Measurements from ENCODE around the gene LIPH.
"Not testable (repeated sequence)": the region's sequence is repeated elsewhere in the genome, so short reads cannot be mapped to it uniquely, and the experiment has no call there.

Gene LIPH

GRCh38 chr3:185552358-185552877 lies at the start of gene LIPH:
LIPH (minus strand) TSS chr3:185552588; CDS start chr3:185552471, 117 bp downstream.
- peak; percentile 51 for DNase-seq

GRCh38 chr3:185595526-185595925 lies 43.1 kb upstream of the LIPH start:
- DNase-seq: no peak

DNA sequence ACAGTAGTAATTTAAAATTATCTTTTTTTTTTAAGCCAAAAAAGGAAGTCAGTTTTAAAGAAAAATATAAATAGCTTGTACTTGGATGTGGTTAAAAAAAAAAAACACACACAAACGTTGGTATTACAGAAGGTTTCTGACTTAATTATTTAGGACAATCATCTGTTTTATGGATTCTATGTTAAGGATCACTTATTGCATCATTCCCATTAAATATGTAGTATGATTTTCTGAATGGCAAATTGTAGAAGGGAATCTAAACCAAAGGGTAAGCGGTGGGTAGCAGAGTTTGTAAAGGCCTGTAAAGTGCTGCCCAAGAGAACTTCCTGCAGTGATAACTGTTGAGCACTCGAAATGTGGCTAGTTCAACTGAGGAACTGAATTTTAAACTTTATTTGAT lies 41.7 kb upstream of the LIPH start:
- no peak for DNase-seq

DNA sequence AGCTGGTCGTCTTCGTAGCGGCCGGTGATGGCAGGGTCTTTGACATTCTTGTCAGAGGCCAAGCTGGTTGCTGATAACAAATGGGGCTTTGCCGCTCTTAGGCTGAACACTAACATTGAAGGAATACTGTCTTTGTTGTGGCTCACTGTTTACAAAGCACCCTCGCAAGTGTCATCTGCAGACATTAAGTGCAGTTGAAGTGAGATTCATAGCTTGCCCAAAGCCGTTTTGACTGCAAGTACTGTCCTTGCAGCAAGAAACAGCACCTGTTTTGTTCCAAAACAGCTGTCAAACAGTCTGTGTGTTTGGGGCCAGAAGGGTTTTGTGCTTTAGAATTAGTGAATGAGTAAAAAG lies 34.3 kb upstream of the LIPH start:
- DNase-seq: peak; percentile 7

DNA sequence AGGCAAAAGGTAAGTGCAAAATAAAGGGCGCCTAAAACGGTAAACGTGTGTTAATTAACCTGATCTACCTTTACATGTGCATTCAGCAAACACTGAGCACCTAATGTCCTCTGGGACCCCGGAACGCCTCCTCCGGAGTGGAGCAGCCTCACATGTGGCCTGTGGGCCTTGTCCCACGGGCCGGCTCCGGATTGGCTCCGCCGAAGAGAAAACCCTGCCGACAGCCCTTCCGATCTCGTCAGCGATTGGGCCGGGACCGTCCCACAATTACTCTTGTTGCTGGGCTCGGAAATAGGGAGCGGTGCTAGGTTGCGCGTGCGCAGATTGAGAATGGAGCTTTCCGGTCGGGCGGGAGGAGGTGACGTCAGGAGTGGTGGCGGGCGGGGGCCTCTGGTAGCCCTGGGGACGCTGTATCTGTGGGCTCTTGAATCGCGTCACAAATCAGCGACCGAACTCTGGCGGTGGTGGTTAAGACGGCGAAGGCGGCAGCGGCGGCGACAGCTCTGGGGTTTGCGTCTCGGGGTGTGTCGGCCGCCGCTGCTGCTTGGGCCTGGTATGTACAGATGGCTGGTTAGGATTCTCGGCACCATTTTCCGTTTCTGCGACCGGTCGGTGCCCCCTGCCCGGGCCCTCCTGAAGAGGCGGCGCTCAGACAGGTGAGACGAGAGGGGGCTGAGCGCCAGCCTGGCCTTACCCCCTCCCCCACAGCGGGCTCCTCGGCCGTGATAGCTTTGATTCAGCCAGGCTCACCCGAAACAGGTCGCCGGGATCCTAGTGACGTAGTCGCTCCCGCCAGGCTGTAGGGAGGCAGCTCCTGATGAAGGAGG lies 33.7 kb upstream of the LIPH start, which contains the start of gene SENP2:
TSS of gene SENP2 (plus strand) at position 437 of the 827 bp plus-strand sequence. CDS start at position 556, 119 bp downstream.
- DNase-seq: peak; percentile 99

DNA sequence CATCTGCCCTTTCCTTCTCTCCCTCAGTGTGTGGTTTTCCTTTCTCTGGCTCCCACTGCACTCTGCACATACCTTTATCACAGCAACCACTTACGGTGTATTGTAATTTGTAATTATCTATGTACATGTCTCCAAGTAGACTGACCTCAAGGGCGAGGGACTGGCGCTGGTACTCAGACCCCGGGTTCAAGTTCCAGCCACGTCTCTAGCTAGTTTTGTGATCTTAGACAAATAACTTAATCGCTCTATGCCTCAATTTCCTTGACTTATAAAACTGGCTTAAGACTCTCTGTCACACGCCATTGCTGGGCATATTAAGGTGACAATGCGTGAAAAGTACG lies 33.1 kb upstream of the LIPH start:
- DNase-seq: no peak

GRCh38 chr3:185584686-185585085 lies 32.3 kb upstream of the LIPH start:
- DNase-seq: no peak

GRCh38 chr3:185583925-185584324 lies 31.5 kb upstream of the LIPH start:
- no peak for DNase-seq

DNA sequence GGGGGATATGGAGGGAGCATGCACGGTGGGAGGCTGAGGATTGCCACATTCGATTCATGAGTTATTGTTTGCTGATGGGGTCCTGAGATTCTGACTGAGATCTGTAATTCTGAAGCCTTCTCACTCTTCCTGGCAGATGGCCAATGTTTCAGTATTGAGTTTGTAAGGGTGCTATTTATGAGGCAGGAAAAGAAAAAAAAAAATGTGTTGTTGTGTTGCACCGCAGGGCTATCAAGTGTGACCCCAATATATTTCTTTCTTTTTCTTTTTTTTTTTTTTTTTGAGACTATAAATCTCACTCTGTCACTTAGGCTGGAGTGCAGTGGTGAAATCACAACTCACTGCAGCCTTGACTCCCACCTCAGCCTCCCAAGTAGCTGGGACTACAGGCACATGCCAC lies 30.5 kb upstream of the LIPH start:
- no peak for DNase-seq

DNA sequence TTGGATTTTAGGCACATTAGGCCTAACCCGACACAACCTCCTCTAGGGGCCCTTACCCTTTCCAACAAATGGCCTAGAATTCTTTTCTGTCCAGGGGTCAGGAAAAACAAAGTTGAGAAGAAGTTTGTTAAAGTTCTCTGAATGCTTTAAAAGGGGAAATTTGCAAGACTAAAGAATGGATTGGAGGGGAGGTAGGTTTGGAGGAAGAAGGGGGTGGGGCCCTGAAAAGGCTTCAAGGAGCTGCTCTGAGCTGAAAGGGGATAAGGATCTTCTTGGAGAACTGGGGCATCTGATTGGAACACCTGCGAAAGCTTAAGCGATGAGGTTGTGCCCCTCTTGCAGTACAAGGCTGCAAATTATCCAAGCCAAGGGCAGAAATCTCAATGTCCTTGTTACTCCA lies 29.8 kb upstream of the LIPH start:
- DNase-seq: no peak

GRCh38 chr3:185575108-185575869 lies 22.9 kb upstream of the LIPH start:
- DNase-seq: peak; percentile 61

- DNase-seq: no peak
These were observed 19.8 kb upstream of the LIPH start for GRCh38 chr3:185572183-185572582.

DNA sequence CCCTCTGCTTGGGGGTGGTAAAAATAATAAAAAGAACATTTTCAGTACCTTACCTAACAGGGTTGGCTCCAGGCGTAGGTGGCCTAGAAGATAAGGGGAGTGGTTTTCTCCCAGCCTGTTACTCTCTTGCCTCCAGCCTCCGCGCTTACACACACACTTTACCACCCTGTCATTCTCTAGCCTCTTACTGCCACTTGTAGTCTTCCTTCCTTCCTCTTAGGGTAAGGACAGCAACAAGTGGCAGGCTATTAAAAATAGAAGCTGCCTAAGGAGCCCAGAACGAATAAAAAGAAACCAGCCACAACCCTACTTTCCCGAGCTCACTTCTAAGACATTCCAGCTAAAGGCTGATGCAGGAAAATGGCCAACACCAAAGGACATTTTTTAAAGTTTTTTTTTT lies 9.6 kb upstream of the LIPH start:
- no peak for DNase-seq

GRCh38 chr3:185561374-185561943 lies 9.1 kb upstream of the LIPH start:
- no peak for DNase-seq

DNA sequence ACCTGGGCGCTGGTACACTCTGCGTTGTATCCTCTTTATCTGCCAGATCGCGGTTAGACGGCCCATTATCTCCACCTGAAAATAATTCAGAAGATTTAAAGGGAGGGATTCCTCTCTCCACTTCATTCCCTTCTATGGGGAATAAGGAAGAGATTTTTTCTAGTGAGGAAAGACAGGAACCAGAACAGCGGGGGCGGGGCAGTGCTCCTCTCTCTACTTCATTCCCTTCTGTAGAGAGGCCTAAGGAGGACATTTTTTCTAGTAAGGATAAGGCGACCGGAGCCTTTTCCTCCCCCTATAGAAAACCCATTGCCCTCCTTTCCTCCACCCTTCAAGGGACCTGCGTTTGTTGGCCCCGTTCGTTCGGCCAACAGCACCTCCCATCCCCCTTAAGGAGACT lies 8.3 kb upstream of the LIPH start:
- DNase-seq: no peak

DNA sequence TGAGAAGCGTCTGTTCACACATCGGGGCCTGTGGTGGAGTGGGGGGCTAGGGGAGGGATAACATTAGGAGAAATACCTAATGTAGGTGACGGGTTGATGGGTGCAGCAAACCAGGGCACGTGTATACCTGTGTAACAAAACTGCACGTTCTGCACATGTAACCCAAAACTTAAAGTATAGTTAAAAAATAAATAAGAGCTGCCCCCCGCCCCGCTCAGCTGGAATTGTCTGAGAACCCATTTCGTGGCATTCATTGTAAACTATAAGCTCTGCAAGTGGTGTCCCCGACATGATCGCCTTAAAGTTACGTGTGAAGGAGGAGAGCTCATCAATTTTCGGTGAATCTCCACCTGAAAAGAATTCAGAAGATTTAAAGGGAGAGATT lies 7.3 kb upstream of the LIPH start:
- DNase-seq: no peak

DNA sequence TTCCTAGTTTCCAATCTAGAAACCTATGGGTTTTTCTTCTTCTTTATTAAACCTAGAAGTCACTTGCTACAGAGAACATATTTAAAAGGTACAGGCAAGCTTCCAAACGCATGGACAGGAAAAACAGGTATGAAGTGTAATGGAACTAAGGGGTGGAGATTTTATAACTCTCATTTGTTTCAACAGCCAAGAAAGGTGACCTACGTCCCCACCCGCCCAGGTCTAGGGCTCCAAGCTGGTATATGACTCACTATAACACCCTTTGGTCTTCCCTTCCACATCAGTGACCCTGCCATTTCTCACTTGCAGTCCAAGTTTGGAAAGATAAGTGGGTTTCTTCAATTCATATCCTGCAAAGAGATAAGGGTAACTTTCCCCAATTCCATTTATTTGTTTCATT lies 6.0 kb upstream of the LIPH start:
- peak; percentile 6 for DNase-seq

DNA sequence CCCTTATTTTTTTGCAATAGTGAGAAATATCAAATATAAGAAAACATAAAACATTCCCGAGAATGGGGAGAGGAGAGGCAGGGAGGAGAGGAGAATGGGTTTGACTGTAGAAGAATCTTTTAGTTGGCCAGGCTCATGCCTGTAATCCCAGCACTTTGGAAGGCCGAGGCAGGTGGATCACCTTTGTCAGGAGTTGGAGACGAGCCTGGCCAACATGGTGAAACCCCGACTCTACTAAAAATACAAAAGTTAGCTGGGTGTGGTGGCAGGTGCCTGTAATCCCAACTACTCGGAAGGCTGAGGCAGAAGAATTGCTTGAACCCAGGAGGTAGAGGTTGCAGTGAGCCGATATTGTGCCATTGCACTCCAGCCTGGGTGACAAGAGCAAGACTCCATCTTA lies 4.3 kb upstream of the LIPH start:
- not testable (repeated sequence) for DNase-seq

- no peak for DNase-seq
These were observed 3.5 kb upstream of the LIPH start for GRCh38 chr3:185555860-185556347.

GRCh38 chr3:185555101-185555501 lies 2.7 kb upstream of the LIPH start:
- peak; percentile 18 for DNase-seq

DNA sequence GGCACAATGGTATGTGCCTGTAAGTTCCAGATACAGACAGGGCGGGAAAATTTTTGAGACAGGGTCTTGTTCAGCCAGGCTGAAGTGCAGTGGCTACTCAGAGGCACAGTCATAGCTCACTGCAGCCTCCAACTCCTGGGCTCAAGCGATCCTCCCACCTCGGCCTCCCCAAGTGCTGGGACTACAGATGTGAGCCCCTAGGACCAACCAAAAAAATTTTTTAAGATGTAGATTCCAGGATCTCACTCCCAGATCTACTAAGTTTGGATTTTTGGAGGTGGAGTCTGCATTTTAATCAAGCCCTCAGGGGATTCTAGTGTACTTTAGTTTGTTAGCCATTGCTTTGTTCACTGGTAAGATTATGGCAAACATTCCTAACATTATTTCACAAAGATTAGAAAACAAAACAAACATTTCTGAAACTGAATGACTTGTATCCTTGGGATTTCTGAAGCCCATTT lies 2.7 kb downstream of the LIPH start:
- DNase-seq: peak; percentile 77

DNA sequence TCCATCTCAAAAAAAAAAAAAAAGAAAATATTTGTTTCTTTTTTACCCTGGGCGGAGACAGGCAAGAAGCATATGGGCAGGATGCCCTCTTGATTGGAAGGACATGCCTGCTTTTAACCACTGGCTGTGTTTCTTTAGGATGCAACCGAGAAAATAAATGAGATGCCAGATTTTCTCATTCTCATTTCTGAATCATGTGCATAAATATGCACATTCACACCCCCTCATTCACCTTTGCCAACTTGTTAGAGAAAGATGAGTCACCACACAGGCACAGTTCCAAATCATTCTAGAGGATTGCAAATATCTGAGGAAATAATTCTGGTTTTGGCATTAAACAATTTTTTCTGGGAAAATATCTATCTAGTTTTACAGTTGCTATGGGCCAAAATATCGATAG lies 3.3 kb downstream of the LIPH start:
- DNase-seq: peak; percentile 98

- no peak for DNase-seq
These were observed 11.7 kb downstream of the LIPH start for GRCh38 chr3:185540695-185541094.

DNA sequence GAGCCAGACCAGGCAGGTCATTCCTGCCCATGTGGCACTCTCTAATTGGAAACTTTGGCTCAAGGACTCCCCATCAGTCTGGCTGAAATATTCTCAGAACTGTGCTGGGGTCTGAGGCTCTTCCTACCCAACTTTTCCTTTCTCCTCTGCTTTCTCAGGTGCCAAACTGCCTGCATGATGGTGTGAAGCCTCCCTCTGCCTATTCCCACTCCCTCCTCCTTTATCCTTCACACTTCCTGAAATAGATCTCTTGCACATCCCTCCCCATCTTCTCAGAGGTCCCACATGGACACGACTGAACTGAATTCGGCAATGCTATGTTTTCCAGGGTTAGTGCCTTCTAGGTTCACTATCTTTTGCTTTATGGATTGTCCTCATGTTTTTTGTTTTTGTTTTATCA lies 12.5 kb downstream of the LIPH start:
- DNase-seq: no peak
